Astrocyte of the cerebellum (primary cell): Measurements from ENCODE around the gene BTF3.
"Not testable (repeated sequence)": the region's sequence is repeated elsewhere in the genome, so short reads cannot be mapped to it uniquely, and the experiment has no call there.

Source experiments
- DNase-seq: peaks from one replicate; pipeline ENCODE4 v3.0.0-alpha.2; 2011; ENCODE audit warnings: low read depth
- H3K4me3 ChIP-seq: 2 replicates; pipeline ENCODE4 v1.5.1; 2011; ENCODE audit warnings: mild to moderate bottlenecking, low read depth, low read length, moderate library complexity
- CTCF ChIP-seq: IDR thresholded peaks from 2 replicates; pipeline ENCODE4 v1.5.1; 2012; ENCODE audit warnings: low read length, low read depth, moderate library complexity, mild to moderate bottlenecking; ENCODE audit errors: missing control alignments
- in situ Hi-C: cut with HindIII; loops from 2 replicates; pipeline ENCODE4 v1.10.0; 2017; ENCODE audit warnings: low sequenced_read_pairs

Gene BTF3

GRCh38 chr5:73452215-73452614 lies 46.0 kb upstream of the BTF3 start:
- in situ Hi-C loops, result no loop called here
- DNase-seq, result no peak
- TF ChIP-seq CTCF, result no peak
- H3K4me3 ChIP-seq, result no peak overlapping the region

- DNase-seq, result no peak
- in situ Hi-C loops, result no loop called here
- peak; percentile 96 for TF ChIP-seq CTCF
Observed at GRCh38 chr5:73454379-73455036, 43.7 kb upstream of the BTF3 start.

GRCh38 chr5:73456462-73456861 lies 41.8 kb upstream of the BTF3 start:
- DNase-seq, H3K4me3 ChIP-seq, in situ Hi-C loops: not testable (repeated sequence)

More at GRCh38 chr5:73454379-73455036, 43.7 kb upstream of the BTF3 start:
- H3K4me3 ChIP-seq, result no peak overlapping the region

GRCh38 chr5:73459366-73459765 lies 38.9 kb upstream of the BTF3 start:
- in situ Hi-C loops, result no loop called here
- no peak for TF ChIP-seq CTCF
- no peak overlapping the region for H3K4me3 ChIP-seq
- DNase-seq, result no peak

- TF ChIP-seq CTCF, result no peak
- in situ Hi-C loops, result no loop called here
- no peak overlapping the region for H3K4me3 ChIP-seq
- no peak for DNase-seq
Observed at GRCh38 chr5:73460133-73460532, 38.1 kb upstream of the BTF3 start.

GRCh38 chr5:73464016-73464745 lies 34.1 kb upstream of the BTF3 start:
- in situ Hi-C loops, result no loop called here

GRCh38 chr5:73468638-73469037 lies 29.6 kb upstream of the BTF3 start:
- in situ Hi-C loops, H3K4me3 ChIP-seq, DNase-seq: not testable (repeated sequence)

More at GRCh38 chr5:73464016-73464745, 34.1 kb upstream of the BTF3 start:
- no peak overlapping the region for H3K4me3 ChIP-seq
- TF ChIP-seq CTCF, result no peak
- peak; percentile 95 for DNase-seq
